Limb (tissue), 2 donors: ENCODE results near the gene P4HB.

Experiments
- DNase-seq, 2 donors: peaks; one replicate each; pipeline ENCODE4 v3.0.0-alpha.2; 2016; ENCODE audit errors: extremely low spot score in 2 of 2

Gene P4HB

DNA sequence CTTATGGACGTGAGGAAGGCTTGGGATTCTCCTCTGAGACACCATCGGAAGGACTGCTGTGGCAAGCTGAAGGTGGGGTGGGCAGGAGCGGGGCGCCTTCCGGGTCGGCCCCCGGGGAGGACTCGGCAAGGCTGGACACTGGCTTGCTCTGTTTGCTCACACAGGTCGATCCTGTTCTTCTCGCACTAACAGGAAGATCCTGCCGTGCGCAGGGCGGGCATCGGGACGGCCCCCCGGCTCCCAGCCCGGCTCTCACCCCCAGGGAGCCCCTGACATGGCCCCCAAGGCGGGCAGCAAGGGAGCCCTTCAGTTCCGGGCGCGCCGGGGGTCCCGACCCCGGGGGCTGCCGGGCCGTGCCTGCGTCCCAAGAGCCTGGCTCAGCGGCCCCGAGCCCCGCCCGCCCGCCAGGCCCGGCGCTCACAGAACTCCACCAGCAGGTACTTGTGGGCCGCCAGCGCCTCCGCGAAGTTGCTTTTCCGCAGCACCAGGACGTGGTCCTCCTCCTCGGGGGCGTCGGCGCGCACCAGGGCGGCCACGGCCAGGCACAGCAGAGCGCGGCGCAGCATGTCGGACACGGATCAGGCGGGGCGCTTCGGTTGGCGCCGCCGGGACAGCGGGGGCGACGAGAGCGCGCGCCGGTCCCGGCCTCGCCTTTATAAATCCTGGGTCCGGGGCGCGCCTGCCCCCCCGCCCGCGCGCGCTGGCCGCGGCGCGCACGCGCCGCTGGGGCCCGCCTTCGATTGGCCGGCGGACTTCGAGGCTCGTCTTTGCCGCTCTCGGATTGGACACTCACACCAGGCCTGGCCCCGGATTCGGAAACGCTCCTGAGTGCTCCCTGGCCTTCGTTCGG lies at the start of gene P4HB:
P4HB (minus strand) TSS at position 630 of the 850 bp plus-strand sequence; CDS start at position 566, 64 bp downstream.
- no peak for DNase-seq

DNA sequence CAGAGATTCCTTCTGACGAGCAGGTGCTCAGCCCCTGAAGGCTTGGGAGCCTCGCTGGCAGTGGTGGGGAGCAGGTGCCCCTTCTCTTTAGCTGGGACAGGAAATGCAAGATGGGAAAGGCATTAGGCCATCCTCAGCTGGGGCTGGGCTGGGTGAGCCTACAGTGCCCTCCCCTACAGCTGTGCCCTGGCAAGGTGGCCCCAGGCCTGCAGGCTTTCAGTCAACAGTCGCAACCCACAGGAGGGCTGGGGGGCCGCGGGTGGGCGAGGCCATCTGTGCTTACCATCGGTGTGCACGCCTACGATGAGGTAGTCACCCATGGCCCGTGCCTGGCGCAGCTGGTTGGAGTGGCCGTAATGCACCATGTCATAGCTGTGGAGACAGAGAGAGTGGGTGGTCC lies 48.9 kb upstream of the P4HB start:
- DNase-seq = no peak

DNA sequence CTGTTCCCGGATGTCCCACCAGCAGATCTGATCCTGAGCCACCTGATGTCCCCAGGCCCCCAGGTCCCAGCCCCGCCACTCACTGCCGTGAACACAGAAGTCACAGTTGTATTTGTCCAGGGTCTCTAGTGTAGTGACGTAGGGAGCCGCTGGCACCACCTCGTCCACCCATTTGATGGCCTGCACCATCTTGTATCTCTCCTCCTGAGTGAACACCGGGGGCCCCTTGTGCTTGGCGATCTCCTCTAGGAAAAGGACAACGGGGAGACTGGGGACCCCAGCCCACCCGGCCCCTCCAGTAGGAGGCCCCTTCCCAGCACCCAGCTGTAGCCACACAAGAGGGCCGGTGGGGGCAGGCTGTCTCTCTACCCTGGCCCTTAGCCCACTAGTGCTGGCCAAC lies 48.5 kb upstream of the P4HB start:
- no peak for DNase-seq

- DNase-seq = no peak
Measured at GRCh38 chr17:81907219-81908145, 47.1 kb upstream of the P4HB start.

DNA sequence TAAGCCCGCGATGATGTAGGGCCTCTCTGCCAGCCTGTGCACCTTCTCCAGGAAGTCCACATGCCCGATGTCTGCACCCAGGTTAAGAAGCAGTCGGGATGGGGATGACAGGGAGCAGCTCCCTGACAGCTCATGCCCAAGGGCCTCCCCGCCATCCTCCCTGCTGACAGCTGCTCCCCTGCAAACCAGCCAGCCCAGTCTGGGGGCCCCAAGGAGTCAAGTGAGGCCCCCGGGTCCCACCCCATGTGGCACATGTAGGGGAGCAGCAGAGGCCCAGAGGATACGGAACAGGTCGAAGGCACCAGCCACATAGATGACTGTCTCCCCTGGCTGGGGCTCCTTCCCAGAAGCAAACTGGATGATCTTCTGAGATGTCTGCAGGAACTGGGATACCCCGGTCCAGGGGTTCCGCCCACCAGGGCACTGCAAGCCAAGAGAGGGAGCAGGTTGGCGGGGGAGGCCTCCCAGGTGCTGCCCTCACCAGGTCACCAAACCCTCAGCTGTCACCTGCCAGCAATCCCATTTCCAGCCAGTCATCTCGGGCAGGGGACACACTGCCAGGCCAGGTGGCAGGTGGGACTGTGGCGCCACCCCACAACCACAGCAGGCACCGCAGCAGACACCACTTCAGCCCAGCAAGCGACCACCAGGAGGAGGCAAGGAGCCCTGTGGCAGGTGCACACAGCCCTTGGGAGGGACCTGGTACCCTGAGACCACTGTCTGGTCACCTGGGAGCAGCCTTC lies 46.3 kb upstream of the P4HB start:
- DNase-seq = no peak

- DNase-seq = no peak
Measured at GRCh38 chr17:81905993-81906392, 45.7 kb upstream of the P4HB start.

- no peak for DNase-seq
Measured at GRCh38 chr17:81905424-81905875, 45.1 kb upstream of the P4HB start.

DNA sequence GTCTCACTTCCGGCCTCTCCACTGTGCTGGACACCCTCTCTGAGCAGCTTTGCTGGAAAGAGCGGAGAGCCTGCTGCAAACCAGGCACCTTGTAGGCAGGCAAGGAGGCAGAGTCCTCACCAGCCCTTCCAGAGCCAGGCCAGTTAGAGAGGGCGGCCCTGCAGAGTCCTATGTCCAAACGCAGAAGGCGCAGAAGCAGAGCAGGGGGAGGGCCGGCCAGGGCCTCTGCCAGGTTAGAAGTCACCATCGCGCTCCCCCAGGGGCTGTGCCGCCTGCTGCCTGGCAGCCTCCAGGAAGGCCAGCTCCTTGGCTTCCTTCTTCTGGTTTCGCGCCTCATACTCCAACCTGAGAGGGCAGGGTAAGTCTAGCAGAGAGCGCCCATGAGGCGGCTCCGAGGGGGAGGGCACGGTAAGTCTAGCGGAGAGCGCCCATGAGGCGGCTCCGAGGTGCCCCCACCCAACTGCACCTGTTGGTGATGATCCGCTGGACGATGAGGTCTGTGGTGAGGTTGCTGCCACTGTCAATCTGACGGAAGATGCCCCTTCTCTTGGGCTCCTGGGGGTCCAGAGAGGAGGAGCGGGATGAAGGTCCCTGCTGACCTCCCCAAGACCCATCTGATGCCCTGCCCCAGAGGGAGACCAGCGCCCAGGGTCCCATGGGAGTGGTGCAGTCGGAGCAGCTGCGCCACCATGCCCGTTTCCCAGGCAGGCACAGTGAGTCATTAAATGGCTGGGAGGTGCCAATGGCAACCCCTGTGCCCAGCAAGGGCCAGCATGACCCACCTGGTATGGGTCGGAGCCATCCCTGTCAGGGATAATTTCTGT lies 44.5 kb upstream of the P4HB start:
- DNase-seq = no peak

GRCh38 chr17:81903896-81904599 lies 43.7 kb upstream of the P4HB start:
- DNase-seq = no peak

- DNase-seq = no peak
Measured at GRCh38 chr17:81903415-81903831, 43.1 kb upstream of the P4HB start.

DNA sequence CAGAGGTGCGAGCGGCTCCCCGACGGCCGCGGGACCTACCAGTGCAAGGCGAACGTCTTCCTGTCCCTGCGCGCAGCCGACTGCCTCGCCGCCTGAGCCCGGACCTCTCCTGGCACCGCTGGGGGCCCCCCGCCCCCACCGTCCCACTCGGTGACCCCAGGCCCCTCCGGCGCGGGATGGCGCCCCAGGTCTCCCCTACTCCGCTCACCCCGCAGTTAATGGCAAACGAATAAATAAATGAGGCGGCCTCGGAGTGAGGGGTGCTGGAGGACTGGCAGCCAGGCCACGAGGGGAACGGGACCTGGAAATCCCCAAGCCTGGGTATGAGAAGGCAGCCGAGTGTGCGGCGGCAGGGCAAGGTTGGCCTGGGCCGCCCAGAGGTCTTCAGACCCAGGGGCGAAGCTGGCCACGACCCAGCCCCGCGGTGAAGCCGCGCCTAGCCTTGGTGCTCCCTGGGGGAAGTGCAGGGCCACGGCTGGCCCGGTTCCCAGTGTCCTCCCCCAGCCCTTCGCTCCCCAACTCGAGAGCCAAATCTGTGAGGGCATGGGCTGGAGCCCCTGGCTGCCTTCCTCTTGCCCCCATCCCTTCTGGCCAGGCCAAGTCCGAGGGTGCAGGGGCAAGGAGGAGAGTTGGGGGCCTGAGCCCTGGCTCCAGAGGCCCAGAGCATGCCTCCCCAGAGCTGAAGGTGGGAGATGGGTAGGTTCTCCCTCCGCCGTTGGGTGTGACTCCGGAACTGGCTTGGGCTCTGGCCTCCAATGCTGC lies 42.5 kb upstream of the P4HB start:
- no peak for DNase-seq

DNA sequence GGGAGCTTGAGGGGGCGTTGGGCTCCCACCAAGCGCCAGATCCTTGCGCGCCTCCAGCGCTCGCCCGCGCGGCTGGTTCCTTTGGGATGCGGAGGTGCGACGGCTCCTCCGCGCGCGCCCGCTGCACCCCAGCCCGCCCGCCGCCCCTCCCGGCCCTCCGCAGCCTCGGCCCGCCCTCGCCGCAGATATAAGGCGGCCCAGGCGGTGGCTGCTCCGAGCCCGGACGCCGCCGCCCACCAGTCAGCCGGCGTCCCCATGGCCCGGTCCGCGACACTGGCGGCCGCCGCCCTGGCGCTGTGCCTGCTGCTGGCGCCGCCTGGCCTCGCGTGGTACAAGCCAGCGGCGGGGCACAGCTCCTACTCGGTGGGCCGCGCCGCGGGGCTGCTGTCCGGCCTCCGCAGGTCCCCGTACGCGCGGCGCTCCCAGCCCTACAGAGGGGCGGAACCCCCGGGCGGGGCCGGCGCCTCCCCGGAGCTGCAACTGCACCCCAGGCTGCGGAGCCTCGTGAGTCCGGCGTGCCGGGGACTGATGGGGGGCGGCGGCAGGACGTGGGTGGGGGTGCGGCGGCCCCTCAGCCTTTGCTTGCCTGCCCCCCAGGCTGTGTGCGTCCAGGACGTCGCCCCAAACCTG lies 41.8 kb upstream of the P4HB start, which contains the start of gene NPB:
NPB (plus strand) TSS at position 216 of the 630 bp plus-strand sequence; CDS start at position 256, 40 bp downstream.
- peak in 1 of 2 donors; percentile 58 for DNase-seq

DNA sequence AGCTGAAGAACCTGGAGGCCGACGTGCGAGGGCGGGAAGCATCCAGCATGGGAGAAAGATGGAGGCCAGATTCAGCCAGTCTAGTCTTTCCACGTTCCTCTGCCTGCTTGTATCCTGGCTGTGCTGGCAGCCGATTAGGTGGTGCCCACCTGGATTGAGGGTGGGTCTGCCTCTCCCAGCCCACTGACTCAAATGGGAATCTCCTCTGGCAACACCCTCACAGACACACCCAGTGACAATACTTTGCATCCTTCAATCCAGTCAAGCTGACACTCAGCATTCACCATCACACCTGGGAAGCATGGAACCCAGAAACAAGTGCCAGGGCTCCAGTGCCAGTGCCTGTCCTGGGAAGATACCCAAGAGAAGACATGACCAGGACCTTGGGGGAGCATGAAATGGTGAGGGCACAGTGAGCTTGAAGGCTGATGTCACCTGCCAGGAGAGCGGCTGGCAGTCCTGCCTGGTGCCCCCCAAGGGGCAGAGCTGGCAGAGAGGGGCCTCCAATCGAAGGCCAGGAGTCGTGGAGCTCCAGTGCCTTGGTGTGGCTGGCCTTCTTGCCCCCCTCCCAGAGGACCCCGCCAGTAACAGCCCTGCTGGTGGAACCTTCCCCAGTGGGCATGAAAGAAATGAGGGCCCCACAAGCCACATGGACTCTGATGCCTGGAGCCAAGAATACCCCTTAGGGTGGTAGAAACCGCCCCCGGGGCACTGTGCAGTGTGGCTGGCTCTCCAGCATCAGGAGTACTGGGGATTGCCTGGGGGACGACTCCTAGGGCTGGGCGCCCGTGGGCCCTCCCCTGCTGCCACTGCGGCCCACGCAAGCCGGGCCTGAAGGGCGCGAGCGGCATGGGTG lies 41.1 kb upstream of the P4HB start:
- DNase-seq = no peak

- no peak for DNase-seq
Measured at GRCh38 chr17:81900181-81900820, 40.0 kb upstream of the P4HB start.

DNA sequence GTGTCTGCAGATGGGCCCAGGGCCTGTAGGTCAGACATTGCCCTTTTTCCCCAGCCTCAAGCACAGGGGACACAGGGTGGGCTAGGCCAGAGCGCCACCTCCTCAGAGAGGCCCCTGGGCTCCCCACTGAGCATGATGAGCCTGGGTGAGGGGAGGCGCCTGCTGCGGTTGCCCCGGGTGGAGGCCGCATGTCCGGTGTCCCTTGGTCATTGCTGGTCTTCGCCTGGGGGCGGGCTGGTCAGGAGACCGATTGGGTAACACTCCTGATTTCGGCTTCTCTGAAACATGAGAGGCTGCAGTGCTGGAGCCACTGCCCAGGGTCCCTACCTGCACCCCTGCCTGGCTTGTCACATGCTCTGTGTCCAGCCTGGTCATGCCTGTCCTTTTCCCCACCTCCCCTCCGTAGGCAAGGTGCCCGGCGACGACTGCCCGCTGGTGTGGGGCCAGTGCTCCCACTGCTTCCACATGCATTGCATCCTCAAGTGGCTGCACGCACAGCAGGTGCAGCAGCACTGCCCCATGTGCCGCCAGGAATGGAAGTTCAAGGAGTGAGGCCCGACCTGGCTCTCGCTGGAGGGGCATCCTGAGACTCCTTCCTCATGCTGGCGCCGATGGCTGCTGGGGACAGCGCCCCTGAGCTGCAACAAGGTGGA lies 39.3 kb upstream of the P4HB start:
- no peak for DNase-seq

DNA sequence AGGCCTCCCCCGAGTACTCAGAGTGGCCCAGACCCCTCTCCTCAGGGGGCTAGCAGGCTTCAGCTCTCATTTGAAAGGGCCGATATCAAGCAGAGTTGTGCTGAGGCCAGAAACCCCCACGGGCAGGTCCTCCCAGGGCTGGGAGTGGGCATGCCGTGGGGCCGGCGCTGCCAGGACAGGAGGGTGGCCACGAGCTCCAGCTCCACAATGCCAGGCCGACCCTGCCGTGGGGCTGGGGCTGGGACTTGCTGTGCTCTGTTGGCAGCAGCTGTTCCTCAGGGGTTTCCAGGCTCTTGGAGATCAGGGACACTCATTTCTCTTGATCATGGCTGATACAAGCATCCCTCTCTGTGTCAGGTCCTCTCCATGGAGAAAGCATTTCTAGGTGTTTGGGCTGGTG lies 38.5 kb upstream of the P4HB start:
- DNase-seq = no peak
